Measurements from ENCODE around the gene ROS1. TPM values are rescaled to one million over a fixed set of nuclear protein-coding genes. Genes with fewer than 3 reads are reported as not detected.

Gene ROS1
- total and polyA plus RNA-seq, 2 donors (not counting 1 experiment from before 2014, with no cell fraction given), result not detected

DNA sequence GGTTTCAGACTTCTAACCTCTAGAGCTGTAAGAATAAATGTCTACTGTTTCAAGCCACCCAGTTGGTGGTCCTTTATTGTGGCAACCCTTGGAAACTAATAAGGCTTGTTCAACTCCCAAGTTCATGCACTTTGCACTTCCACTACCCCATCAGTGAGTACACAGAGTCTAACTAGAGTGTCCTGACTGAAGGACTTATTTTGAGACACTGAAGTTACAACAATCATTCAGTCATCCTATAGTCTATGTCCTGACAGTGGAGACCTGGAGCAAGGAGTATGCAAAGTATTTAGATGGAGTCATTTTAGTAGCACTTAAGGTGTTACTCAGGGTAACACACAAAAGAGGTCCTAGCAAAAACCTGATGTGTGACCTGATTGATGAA lies 97.7 kb downstream of the ROS1 start:
- Histone ChIP-seq H3K4me3 (ENCODE audit: control extremely low read depth in 1 of 5, extremely low read depth in 1 of 5, insufficient read depth in 1 of 5, low read depth in 2 of 5, low read length in 4 of 5) (no peak overlapping the region), H3K27ac (ENCODE audit: low read length in 2 of 2) (no peak overlapping the region), H3K4me2 (replicated peaks; ENCODE audit: low read depth, low read length, poor library complexity, severe bottlenecking) (no peak overlapping the region), H3K4me1 (ENCODE audit: control insufficient read depth in 2 of 2, insufficient read depth in 2 of 2, low read length in 2 of 2) (no peaks in the 10 kb centered on the region), H3K9me3 (ENCODE audit: control extremely low read depth in 1 of 3, control insufficient read depth in 2 of 3, insufficient read depth in 1 of 3, low read length in 2 of 3) (peaks cover 0 to 9% (median 0%) of the 10 kb centered on the region in 3 donors), H3K27me3 (replicated peaks in 1 of 4; ENCODE audit: control extremely low read depth in 1 of 4, control insufficient read depth in 3 of 4, insufficient read depth in 4 of 4, low read length in 3 of 4) (no peaks in the 10 kb centered on the region), H4K20me1 (ENCODE audit: control insufficient read depth, insufficient read depth, low read length, poor library complexity, severe bottlenecking) (no peaks in the 10 kb centered on the region), H2AFZ (ENCODE audit: insufficient read depth, low read depth, low read length, poor library complexity, severe bottlenecking) (no peak overlapping the region), H3K36me3 (replicated peaks in 1 of 2; ENCODE audit: control extremely low read depth in 1 of 2, control insufficient read depth in 1 of 2, extremely low read depth in 1 of 2, insufficient read depth in 2 of 2, low read length in 1 of 2) (no peaks in the 10 kb centered on the region), H3K9ac (ENCODE audit: low read length) (no peak overlapping the region), H3K79me2 (ENCODE audit: control insufficient read depth, insufficient read depth, low read length) (no peaks in the 10 kb centered on the region)
- H3K4me3 Mint-ChIP-seq, result no peak overlapping the region
- H3K9me3 Mint-ChIP-seq (ENCODE audit: insufficient read depth), result no peaks in the 10 kb centered on the region
- ATAC-seq (ENCODE audit: low read depth) (no peak), DNase-seq (no peak)
- ChIA-PET CTCF (no interaction called here), POLR2A (no interaction called here)
- TF ChIP-seq EZH2 (IDR thresholded peaks at IDR 0.05; ENCODE audit: borderline replicate concordance, insufficient read depth, low read depth, low read length, poor library complexity, severe bottlenecking), result no peak
- TF ChIP-seq, protein P1, sequence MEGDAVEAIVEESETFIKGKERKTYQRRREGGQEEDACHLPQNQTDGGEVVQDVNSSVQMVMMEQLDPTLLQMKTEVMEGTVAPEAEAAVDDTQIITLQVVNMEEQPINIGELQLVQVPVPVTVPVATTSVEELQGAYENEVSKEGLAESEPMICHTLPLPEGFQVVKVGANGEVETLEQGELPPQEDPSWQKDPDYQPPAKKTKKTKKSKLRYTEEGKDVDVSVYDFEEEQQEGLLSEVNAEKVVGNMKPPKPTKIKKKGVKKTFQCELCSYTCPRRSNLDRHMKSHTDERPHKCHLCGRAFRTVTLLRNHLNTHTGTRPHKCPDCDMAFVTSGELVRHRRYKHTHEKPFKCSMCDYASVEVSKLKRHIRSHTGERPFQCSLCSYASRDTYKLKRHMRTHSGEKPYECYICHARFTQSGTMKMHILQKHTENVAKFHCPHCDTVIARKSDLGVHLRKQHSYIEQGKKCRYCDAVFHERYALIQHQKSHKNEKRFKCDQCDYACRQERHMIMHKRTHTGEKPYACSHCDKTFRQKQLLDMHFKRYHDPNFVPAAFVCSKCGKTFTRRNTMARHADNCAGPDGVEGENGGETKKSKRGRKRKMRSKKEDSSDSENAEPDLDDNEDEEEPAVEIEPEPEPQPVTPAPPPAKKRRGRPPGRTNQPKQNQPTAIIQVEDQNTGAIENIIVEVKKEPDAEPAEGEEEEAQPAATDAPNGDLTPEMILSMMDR (IDR thresholded peaks at IDR 0.05), result no peak
- no peak overlapping the region for H3K27ac Mint-ChIP-seq
- intact Hi-C loops (cut with micrococcal nuclease), result no loop called here
- no peaks in the 10 kb centered on the region for H3K4me1 Mint-ChIP-seq
- H3K27me3 Mint-ChIP-seq, result peaks cover 26% of the 10 kb centered on the region

DNA sequence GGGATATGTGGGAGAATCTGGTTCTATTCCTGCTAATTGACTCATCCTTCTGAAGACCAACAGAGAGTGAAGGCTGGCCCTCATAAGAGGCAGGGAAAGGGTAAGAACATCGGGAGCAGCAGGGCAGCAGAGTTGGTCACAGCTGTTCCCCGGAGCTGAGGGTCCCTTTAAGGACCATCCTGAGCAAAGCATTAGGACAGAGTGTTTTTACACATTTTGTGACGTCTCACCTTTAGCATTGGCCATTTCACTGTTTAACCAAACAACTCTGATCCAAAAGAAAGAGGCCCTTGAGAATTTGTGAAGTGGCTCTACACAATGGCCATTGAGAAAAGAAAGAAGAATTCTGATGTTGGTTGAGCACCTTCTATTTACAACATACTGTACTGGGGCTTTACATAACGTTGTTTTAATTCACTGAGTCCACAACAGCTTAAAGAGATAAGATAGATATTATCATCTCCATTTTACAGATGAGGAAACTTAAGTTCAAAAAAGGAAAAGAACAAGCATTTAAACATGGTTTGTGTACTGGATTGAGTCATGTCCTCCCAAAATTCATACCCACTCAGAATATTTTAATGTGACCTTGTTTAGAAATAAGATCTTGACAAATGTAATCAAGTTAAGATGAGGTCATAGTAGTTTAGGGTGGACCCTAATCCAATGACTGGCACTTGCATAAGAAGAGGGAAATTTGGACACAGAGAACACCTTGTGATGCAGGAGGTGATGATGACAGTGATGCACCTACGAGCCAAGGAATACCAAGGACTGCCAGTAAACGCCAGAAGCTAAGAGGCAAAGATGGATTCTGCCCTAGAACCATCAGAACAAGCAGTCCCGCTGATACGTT lies 98.4 kb downstream of the ROS1 start:
- no peak overlapping the region for H3K27ac ChIP-seq (ENCODE audit: low read length in 2 of 2)
- H3K79me2 ChIP-seq (ENCODE audit: control insufficient read depth, insufficient read depth, low read length), result no peaks in the 10 kb centered on the region
- H3K27me3 ChIP-seq (replicated peaks in 1 of 4; ENCODE audit: control extremely low read depth in 1 of 4, control insufficient read depth in 3 of 4, insufficient read depth in 4 of 4, low read length in 3 of 4), result no peaks in the 10 kb centered on the region
- CTCF ChIA-PET, result no interaction called here
- H3K4me3 ChIP-seq (ENCODE audit: control extremely low read depth in 1 of 5, extremely low read depth in 1 of 5, insufficient read depth in 1 of 5, low read depth in 2 of 5, low read length in 4 of 5), result no peak overlapping the region
- DNase-seq (no peak), ATAC-seq (ENCODE audit: low read depth) (no peak)
- Mint-ChIP-seq H3K9me3 (ENCODE audit: insufficient read depth) (no peaks in the 10 kb centered on the region), H3K27ac (no peak overlapping the region), H3K4me1 (no peaks in the 10 kb centered on the region), H3K4me3 (no peak overlapping the region), H3K27me3 (peaks cover 25% of the 10 kb centered on the region)
- TF ChIP-seq, protein P1 (IDR thresholded peaks at IDR 0.05), result no peak
- TF ChIP-seq EZH2 (IDR thresholded peaks at IDR 0.05; ENCODE audit: borderline replicate concordance, insufficient read depth, low read depth, low read length, poor library complexity, severe bottlenecking), result no peak
- H3K36me3 ChIP-seq (replicated peaks in 1 of 2; ENCODE audit: control extremely low read depth in 1 of 2, control insufficient read depth in 1 of 2, extremely low read depth in 1 of 2, insufficient read depth in 2 of 2, low read length in 1 of 2), result no peaks in the 10 kb centered on the region
- POLR2A ChIA-PET, result no interaction called here
- H2AFZ ChIP-seq (ENCODE audit: insufficient read depth, low read depth, low read length, poor library complexity, severe bottlenecking), result no peak overlapping the region
- H4K20me1 ChIP-seq (ENCODE audit: control insufficient read depth, insufficient read depth, low read length, poor library complexity, severe bottlenecking), result no peaks in the 10 kb centered on the region
- no peak overlapping the region for H3K9ac ChIP-seq (ENCODE audit: low read length)
- H3K4me1 ChIP-seq (ENCODE audit: control insufficient read depth in 2 of 2, insufficient read depth in 2 of 2, low read length in 2 of 2), result no peaks in the 10 kb centered on the region
- H3K4me2 ChIP-seq (replicated peaks; ENCODE audit: low read depth, low read length, poor library complexity, severe bottlenecking), result no peak overlapping the region
- 80% methylated on average over 4 of the region's 8 CpGs for WGBS (ENCODE audit: insufficient coverage)
- peaks cover 0 to 9% (median 0%) of the 10 kb centered on the region in 3 donors for H3K9me3 ChIP-seq (ENCODE audit: control extremely low read depth in 1 of 3, control insufficient read depth in 2 of 3, insufficient read depth in 1 of 3, low read length in 2 of 3)
- intact Hi-C loops (cut with micrococcal nuclease), result no loop called here

All from B cell (primary cell).